HG03469 (cell line): Measurements from ENCODE around the gene GPT2.

Experiments used
- ATAC-seq: cut with Tn5 transposase; IDR thresholded peaks from one replicate; pipeline ENCODE4 v1.9.1; 2021; ENCODE audit warnings: mild to moderate bottlenecking, moderate library complexity, moderate number of reproducible peaks; ENCODE audit not compliant: unreplicated experiment

GPT2 gene

DNA sequence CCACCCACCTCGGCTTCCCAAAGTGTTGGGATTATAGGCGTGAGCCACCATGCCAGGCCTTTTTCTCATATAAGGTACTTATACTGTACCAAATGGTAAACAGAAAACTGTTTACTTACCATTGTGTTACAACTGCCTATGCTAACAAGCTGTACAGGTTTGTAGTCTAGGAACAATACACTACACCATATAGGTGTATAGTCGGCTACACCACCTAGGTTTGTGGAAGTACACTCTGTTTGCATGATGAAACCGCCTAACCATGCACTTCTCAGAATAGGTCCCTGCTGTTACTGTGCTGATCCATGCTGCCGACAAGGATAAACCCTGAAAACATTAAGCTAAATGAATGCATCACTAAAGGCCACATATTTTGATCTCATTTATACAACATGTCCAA is 70.4 kb downstream of the GPT2 start:
- ATAC-seq: no peak

DNA sequence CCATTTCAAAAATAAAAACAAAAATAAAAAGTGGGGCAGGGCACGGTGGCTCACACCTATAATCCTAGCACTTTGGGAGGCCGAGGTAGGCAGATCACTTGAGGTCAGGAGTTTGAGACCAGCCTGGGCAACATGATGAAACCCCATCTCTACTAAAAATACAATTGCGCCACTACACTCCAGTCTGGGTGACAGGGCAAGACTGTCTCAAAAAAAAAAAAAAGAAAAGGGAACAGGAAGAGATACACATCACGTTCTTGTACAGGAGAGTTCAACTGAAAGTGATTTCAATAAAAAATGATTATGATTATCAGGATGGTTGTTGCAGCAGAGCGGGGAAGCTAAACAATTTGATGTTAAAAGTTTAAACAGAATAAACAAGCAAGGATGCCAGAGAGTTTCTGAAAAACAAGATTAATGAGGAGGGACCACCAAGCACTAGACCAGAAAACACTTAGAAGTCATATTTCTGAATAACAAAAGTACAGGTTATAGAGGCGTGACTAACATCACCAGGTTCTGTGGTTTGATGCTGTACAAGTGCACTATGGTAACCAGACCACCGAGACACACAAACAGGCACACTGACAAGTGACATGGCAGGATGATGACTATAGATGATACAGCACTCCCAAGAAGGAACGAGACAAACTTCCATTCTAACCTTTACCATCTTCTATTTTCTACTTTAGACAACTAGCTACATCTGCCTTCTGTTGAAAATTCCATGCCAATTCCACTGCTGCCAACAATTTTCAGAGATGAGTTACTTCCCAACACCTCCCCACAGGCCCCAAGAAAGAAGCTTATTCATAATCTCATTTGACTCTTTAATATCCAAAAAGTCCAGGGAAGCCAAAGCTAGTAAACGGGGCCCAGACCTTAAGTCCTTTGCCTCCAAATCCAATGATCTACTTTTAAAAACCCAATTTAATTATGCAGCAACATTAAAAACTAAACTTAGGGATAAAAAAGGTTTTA is 77.5 kb downstream of the GPT2 start:
- ATAC-seq: no peak

DNA sequence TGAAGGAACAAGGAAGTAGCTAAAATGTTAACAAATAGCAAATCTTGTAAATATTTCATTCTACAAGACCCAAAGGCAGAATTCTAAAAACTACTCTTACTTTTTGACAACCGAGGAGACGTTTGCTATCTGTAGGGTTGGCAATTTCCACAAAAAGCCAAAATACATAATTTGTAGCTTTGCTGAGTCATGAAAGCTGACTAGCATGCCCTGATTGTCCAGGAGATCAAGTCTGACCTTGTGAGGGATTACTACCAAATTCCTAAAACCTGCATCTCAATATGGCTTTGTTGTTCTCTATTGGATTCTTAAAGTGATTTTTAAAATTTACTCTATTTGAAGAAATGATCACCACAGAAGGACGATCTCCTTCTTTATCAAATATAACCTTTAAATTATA is 78.5 kb downstream of the GPT2 start:
- ATAC-seq: no peak

DNA sequence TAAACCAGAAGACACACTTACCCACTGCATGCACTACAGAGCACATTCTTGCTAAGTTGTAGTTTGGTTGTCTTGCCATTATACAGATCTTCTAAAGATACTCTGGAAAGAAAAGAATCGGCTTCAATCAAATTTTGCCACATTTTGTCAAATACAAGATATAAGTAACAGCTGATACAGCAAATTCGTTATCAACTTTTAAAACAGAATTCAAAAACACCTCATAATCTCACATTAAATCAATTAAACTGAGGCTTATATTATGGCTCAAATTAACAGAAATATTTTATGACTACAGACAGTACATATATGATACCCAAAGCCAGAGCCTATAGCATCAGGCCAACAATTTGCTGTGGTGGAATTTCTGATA is 83.9 kb downstream of the GPT2 start:
- ATAC-seq: no peak

DNA sequence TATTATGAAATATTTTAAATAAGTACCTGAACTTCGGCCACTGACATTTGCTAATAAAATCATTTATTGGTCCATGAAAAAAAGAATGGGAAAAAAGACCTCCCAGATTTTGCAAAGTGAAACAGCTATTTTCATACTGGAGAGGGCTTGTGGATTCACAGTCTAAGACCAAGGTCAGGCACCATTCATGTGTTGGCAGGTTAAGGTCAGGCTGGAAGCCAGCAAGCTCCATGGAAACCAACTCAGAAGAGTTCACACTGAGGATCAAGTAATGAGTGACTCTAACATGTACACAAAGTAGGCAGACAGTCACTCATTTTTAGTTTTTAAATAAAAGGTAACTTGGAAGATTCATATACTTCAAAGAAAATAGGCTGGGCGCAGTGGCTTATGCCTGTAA is 85.9 kb downstream of the GPT2 start:
- no peak for ATAC-seq

DNA sequence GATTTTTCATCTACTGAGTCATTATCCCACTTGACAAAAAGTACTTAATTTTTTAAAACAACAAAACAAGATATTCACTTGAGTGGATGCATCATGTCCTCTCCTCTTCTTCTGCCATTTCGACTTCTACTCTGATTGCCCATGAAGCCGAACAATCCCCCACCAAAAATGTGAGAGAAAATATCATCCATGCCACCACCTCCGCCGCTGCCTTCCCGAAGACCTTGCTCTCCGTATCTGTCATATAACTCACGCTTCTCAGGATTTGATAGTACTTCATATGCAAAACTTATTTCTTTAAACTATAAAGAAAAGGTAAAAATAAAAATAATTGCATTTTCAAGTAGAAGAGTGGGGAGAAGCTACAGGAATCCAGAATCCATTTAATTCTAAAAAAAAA is 87.1 kb downstream of the GPT2 start:
- no peak for ATAC-seq

DNA sequence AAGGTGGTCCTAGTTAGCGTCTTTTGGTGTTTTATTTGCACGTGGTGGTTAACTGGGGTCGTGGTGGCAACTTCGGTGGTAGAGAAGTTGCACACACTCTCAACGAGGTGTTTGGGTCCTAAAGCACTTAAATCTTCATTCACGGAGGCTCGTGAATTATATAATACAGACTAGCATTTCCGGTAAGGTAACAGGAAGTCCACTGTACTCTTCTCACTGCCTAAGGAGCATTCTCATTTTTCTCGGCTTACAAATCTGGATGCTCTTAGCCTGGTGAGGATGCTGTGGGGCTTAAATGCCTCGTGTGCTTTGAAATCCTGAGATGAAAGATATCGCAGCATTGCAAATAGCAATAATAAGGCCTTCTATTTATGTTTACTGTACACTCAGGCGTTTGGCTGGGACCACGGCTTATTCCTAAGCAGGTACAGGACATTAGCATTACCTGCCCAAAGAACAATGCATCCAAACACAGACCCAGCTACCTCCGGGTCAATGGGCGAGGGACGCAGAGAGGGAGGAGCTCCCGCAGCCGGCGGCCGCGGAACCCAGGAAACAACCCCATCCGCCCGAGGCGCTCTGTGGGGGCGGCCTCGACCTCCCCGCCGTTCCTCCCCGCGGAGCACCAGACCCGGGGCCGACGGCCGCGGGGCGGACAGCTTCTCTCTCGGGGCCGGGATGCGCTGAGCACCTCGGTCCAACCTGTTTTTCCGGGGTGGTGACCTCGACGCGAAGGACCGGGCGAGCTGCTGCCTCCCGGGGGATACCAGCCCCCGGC is 88.5 kb downstream of the GPT2 start:
- ATAC-seq: peak; percentile 20

DNA sequence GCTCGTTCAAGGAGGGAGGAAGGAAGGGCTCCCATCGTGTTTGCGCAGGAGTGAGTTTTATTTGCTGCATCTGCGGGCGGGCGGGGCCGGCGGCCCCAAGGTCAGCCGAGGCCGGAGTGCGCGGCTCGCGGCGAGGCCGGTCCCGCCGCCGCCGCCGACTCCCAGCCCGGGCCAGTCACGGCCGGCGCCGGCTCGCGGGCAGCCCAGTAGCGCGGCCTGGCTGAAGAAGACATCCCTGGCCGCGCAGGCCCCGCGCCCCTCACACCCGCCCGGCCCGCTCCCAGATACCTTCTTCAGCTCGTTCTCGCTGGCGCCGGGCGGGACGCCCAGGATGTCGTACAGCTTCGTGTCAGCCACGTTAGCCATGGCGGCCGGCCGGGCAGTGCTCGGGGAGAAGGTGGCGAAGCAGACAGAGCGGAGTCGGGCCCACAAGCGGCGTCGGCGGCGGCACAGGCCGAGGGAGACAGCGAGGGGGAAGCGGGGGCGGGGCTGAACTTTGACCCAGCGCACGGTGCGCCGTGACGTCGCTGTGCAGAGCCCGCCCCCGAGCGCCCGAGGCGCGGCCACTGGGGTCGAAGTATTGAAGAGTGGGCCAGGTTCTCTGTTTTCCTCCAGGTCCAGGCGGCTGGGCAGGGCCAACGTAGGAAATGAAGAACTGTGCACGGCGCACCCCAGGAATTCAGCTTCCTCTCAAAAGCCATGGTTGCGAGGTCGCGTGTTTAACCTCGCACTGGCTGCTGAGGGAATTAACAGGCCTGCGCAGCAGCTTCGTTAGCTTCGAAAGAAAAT is 89.2 kb downstream of the GPT2 start, which contains the start of gene DNAJA2:
Gene DNAJA2 (minus strand): TSS at position 468 of the 789 bp plus-strand sequence. CDS start 102 bp downstream, at position 366.
- ATAC-seq: peak; percentile 66

DNA sequence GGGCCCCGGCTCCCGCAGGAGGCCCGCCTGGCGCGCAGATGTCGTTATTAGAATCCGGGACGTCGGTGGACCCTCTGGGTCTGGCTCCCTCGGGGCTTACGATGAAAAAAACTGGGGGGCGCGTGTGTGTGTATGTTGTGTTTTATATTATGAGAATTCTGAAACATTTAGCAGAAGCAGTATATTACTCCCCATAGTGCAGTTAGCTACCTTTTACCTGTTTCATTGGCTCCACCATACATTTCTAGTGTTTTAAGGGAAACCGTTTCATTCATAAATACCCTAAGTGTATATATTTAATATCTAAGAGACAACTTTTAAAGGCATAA is 89.8 kb downstream of the GPT2 start:
- ATAC-seq: no peak

DNA sequence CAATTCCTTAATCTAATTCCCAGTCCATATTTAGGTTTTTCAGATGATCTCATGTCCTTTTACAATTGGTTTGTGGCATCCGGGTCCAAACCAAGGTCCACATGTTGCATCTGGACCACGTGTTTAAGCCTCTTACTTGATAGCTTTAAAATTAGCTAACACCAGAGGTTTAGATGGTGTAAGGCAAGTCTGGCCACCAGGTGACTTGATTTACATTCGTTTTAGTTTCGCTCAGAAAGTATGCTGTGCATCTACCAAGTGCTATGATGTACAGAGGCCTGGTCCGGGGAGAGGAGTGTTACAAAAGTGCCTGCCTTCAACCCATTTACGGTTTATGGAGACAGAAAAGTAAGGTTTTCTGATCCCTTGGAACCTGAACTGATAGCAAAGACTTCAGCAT is 90.2 kb downstream of the GPT2 start:
- ATAC-seq: peak; percentile 32

DNA sequence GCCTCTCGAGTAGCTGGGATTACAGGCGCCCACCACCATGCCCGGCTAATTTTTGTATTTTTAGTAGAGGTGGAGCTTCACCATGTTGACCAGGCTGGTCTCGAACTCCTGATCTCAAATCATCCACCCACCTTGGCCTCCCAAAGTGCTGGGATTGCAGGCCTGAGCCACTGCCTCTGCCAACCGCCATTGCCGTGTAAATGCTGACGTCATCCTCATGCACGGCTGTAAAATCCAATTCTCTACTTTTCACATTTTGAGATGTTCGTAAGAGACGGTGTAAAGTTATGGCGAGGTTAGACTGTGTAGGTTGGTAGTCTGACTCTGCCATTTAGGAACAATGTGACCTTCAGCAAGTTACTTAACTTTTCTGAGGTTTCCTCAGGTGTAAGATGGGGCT is 91.0 kb downstream of the GPT2 start:
- ATAC-seq: no peak

DNA sequence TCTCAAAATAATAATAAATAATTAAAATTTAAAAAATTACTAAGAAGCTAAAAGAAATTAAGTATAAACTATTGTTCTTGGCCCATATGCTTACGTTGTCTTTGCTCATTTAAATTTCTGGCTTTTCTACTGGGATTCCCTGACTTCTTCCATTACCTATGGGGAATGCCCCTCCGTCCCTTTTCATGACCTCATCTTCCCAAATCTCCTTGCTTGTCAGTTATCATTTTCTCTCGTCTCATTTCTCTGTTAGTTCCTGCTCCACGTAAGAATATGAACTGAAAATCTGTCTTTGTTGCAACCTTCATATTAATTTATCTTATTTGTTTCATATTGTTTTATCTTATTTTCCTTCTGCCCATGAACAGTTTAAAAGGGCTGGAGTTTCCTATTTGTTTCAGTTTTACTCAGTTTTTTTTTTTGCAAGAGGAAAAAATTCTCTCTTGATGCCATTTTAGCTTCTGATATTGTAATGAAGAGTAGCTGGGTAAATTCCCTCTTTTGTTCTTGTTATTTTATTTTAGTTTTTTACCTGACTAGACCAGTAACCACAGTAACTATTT is 91.8 kb downstream of the GPT2 start:
- ATAC-seq: no peak

DNA sequence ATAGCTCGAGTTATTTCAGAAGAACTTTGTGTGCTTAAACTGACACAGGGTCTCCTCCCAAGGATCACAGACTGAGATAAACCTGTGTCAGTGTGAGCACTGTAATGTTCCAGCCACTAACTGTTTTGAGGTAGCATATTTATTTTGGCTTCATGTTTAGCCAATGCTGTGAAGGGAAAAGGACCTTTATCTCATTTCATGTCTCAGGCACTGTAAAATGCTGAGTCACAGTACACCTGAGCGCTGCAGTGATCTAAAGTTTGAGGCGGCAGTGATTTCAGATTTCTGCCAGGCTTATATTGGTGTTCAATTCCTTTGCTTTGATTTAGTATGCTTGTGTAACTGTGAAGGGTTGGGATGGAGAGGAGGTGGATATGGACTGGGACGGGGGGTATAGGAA is 92.4 kb downstream of the GPT2 start:
- no peak for ATAC-seq
